H1 (cell line): ENCODE data around the gene BAZ2A.

Source experiments
- BACH1 ChIP-seq: IDR thresholded peaks from 2 replicates; pipeline ENCODE4 v1.6.1; 2012; ENCODE audit warnings: low read length, improper control_type of control experiment
- CHD2 ChIP-seq: IDR thresholded peaks from 2 replicates; pipeline ENCODE4 v1.6.1; 2012; ENCODE audit warnings: low read length, improper control_type of control experiment
- CREB1 ChIP-seq: IDR thresholded peaks from 2 replicates; pipeline ENCODE4 v1.6.1; 2012; ENCODE audit warnings: inconsistent platforms
- EP300 ChIP-seq, 2 experiments: IDR thresholded peaks; 1 replicate in 1 of 2; 2 replicates in 1 of 2; pipeline ENCODE4 v1.6.1; 2011 to 2012; ENCODE audit warnings: low read depth in 2 of 2, low read length in 2 of 2, mild to moderate bottlenecking in 2 of 2, borderline replicate concordance in 1 of 2, inconsistent platforms in 1 of 2, moderate library complexity in 1 of 2
- EZH2 ChIP-seq: fragments of 200-600 bp; sonication (generic); IDR thresholded peaks from 2 replicates; pipeline ENCODE4 v1.7.1; 2012; ENCODE audit warnings: low read depth, mild to moderate bottlenecking, moderate library complexity, low read length, inconsistent platforms; ENCODE audit not compliant: severe bottlenecking
- FOSL1 ChIP-seq: IDR thresholded peaks from 2 replicates; pipeline ENCODE4 v1.6.1; 2011; ENCODE audit warnings: mild to moderate bottlenecking, low read depth, low read length, moderate library complexity; ENCODE audit not compliant: insufficient read depth
- JUN ChIP-seq: IDR thresholded peaks from 2 replicates; pipeline ENCODE4 v1.6.1; 2011; ENCODE audit warnings: low read depth, mild to moderate bottlenecking, improper control_type of control experiment, low read length
- POLR2A ChIP-seq, 2 experiments: IDR thresholded peaks; 1 replicate in 1 of 2; 2 replicates in 1 of 2; pipeline ENCODE4 v1.6.1; 2011; ENCODE audit warnings: low read depth in 2 of 2, low read length in 2 of 2, mild to moderate bottlenecking in 2 of 2; ENCODE audit errors: control extremely low read depth in 1 of 2
- POLR2AphosphoS5 ChIP-seq: IDR thresholded peaks from 2 replicates; pipeline ENCODE4 v1.6.1; 2011; ENCODE audit warnings: low read depth, low read length
- SP1 ChIP-seq: IDR thresholded peaks from 2 replicates; pipeline ENCODE4 v1.6.1; 2011; ENCODE audit warnings: low read depth, low read length
- TCF12 ChIP-seq: IDR thresholded peaks from 2 replicates; pipeline ENCODE4 v1.6.1; 2011; ENCODE audit warnings: low read depth, mild to moderate bottlenecking, low read length
- TF ChIP-seq, protein P1 (sequence below), 3 experiments: IDR thresholded peaks; 1 replicate in 2 of 3; 2 replicates in 1 of 3; pipeline versions ENCODE4 v1.5.1 to v1.6.1; 2011; ENCODE audit warnings: low read length in 3 of 3, mild to moderate bottlenecking in 3 of 3, inconsistent platforms in 2 of 3, low read depth in 1 of 3, moderate library complexity in 1 of 3; ENCODE audit not compliant: insufficient read depth in 1 of 3; ENCODE audit errors: control extremely low read depth in 1 of 3

- TF ChIP-seq, protein P1, sequence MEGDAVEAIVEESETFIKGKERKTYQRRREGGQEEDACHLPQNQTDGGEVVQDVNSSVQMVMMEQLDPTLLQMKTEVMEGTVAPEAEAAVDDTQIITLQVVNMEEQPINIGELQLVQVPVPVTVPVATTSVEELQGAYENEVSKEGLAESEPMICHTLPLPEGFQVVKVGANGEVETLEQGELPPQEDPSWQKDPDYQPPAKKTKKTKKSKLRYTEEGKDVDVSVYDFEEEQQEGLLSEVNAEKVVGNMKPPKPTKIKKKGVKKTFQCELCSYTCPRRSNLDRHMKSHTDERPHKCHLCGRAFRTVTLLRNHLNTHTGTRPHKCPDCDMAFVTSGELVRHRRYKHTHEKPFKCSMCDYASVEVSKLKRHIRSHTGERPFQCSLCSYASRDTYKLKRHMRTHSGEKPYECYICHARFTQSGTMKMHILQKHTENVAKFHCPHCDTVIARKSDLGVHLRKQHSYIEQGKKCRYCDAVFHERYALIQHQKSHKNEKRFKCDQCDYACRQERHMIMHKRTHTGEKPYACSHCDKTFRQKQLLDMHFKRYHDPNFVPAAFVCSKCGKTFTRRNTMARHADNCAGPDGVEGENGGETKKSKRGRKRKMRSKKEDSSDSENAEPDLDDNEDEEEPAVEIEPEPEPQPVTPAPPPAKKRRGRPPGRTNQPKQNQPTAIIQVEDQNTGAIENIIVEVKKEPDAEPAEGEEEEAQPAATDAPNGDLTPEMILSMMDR (IDR thresholded peaks at IDR 0.05; ENCODE audit: control extremely low read depth in 1 of 3, insufficient read depth in 1 of 3, low read depth in 1 of 3, low read length in 3 of 3) = no peak
- TF ChIP-seq POLR2AphosphoS5 (no peak), CREB1 (no peak), JUN (no peak), EP300 (IDR thresholded peaks at IDR 0.05; ENCODE audit: borderline replicate concordance in 1 of 2, low read depth in 2 of 2, low read length in 2 of 2) (no peak), CHD2 (no peak), EZH2 (no peak), POLR2A (IDR thresholded peaks at IDR 0.05; ENCODE audit: control extremely low read depth in 1 of 2, low read depth in 2 of 2, low read length in 2 of 2) (no peak), TCF12 (no peak), FOSL1 (no peak), SP1 (no peak), BACH1 (no peak)
Measured at GRCh38 chr12:56574210-56574609, 55.9 kb downstream of the BAZ2A start.
